ENCODE results near the gene BTBD9.
"Not testable (repeated sequence)": the region's sequence is repeated elsewhere in the genome, so short reads cannot be mapped to it uniquely, and the experiment has no call there.

Gene BTBD9

DNA sequence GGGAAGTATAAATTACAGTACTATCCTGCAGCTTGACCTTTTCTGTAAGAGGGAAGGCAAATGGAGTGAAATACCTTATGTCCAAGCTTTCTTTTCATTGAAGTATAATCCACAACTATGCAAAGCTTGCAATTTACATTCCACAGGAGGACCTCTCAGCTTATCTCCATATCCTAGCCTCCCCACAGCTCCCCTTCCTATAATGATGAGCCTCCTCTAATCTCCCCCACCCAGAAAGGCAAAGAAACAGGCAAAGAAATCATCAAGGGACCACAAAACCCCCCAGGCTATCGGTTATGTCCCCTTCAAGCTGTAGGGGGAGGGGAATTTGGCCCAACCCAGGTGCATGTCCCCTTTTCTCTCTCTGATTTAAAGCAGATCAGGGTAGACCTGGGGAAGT is 21.4 kb downstream of the BTBD9 start:
- H3K9ac ChIP-seq (ENCODE audit: low read length); H2AK5ac ChIP-seq (ENCODE audit: low read length); H3K79me1 ChIP-seq (ENCODE audit: low read length); H4K5ac ChIP-seq (ENCODE audit: low read length); H3K56ac ChIP-seq (ENCODE audit: low read length); H3K23ac ChIP-seq (ENCODE audit: low read length); H2BK5ac ChIP-seq (ENCODE audit: low read length); H3K79me2 ChIP-seq (ENCODE audit: control insufficient read depth, insufficient read depth, low read length); H2BK15ac ChIP-seq (replicated peaks; ENCODE audit: low read depth); H3K4me2 ChIP-seq (ENCODE audit: low read length); H3K27ac ChIP-seq (ENCODE audit: low read depth, low read length); H3K27me3 ChIP-seq (ENCODE audit: insufficient read depth, low read length, poor library complexity); H4K8ac ChIP-seq (ENCODE audit: low read depth, low read length); H3K18ac ChIP-seq (ENCODE audit: low read length); H3K4me1 ChIP-seq (ENCODE audit: control insufficient read depth, low read depth, low read length); H2BK120ac ChIP-seq (ENCODE audit: low read depth, low read length); H3K36me3 ChIP-seq (ENCODE audit: control insufficient read depth, insufficient read depth, low read length); H3K4me3 ChIP-seq (ENCODE audit: low read length); H3K4ac ChIP-seq (ENCODE audit: low read depth, low read length): not testable (repeated sequence)
- WGBS (ENCODE audit: extremely low coverage, insufficient coverage, low lambda C conversion rate): no CpG with 5 or more reads among the region's 1 CpG
- DNase-seq: peak; percentile 53

- no peak for DNase-seq
- no CpG with 5 or more reads among the region's 8 CpGs for WGBS (ENCODE audit: extremely low coverage, insufficient coverage, low lambda C conversion rate)
- no peak overlapping the region for H4K8ac ChIP-seq (ENCODE audit: low read depth, low read length)
Observed at GRCh38 chr6:38617856-38618255, 21.9 kb downstream of the BTBD9 start.

DNA sequence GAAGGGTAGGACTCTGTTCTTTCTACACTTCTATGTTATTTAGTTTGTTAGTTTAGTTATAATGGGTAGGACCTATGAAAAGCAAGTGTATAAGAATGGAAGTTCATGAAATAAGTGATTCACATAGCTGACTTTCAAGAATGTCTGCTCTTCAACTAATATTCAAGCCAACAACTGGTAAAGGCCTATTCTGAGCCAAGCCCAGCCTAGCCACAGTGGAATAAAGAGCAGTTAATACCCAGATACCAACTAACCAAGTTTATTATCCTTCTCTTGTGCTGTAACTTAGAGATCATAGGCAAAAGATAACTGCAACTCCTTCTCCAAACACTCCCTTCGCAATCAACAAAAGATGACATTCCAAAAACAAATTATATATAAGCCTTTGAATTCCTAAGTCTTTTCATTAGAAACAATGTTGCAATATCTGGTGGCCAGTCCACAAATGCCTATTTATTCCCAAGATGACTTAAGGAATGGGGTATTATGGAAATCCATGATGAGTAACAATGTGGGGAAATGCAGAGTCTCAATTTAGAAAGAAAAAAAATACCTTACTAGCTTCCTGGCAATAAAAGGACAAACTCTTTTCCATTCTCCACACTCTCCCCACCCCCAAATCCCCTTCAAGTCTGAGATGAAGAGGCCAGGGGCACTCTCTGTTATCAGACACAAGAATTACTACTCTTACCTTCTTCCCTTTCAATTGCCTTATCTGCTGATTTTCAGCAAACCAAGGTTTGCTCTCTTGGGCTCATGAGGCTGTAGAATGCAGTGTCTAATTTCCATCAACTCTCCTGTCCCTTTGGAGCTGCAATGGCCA is 27.4 kb downstream of the BTBD9 start:
- Histone ChIP-seq H3K79me2 (ENCODE audit: control insufficient read depth, insufficient read depth, low read length) (no peaks in the 10 kb centered on the region), H2BK5ac (ENCODE audit: low read length) (no peak overlapping the region), H4K8ac (ENCODE audit: low read depth, low read length) (no peak overlapping the region), H3K23ac (ENCODE audit: low read length) (no peak overlapping the region), H3K4me2 (ENCODE audit: low read length) (no peak overlapping the region), H3K27me3 (ENCODE audit: insufficient read depth, low read length, poor library complexity) (no peaks in the 10 kb centered on the region), H3K9ac (ENCODE audit: low read length) (no peak overlapping the region), H3K79me1 (ENCODE audit: low read length) (no peaks in the 10 kb centered on the region), H3K4me1 (ENCODE audit: control insufficient read depth, low read depth, low read length) (no peaks in the 10 kb centered on the region), H4K5ac (ENCODE audit: low read length) (no peak overlapping the region), H3K4ac (ENCODE audit: low read depth, low read length) (no peak overlapping the region), H3K18ac (ENCODE audit: low read length) (no peak overlapping the region), H3K36me3 (ENCODE audit: control insufficient read depth, insufficient read depth, low read length) (no peaks in the 10 kb centered on the region), H3K56ac (ENCODE audit: low read length) (no peak overlapping the region), H3K27ac (ENCODE audit: low read depth, low read length) (no peak overlapping the region), H3K4me3 (ENCODE audit: low read length) (no peak overlapping the region), H2AK5ac (ENCODE audit: low read length) (no peak overlapping the region), H2BK15ac (replicated peaks; ENCODE audit: low read depth) (no peak overlapping the region), H2BK120ac (ENCODE audit: low read depth, low read length) (no peak overlapping the region)
- DNase-seq: peak; percentile 20
- no CpG with 5 or more reads among the region's 1 CpG for WGBS (ENCODE audit: extremely low coverage, insufficient coverage, low lambda C conversion rate)

More at GRCh38 chr6:38617856-38618255, 21.9 kb downstream of the BTBD9 start:
- Histone ChIP-seq H2BK120ac (ENCODE audit: low read depth, low read length) (no peak overlapping the region), H4K5ac (ENCODE audit: low read length) (no peak overlapping the region), H3K18ac (ENCODE audit: low read length) (no peak overlapping the region), H3K27ac (ENCODE audit: low read depth, low read length) (no peak overlapping the region), H3K23ac (ENCODE audit: low read length) (no peak overlapping the region), H3K79me2 (ENCODE audit: control insufficient read depth, insufficient read depth, low read length) (no peaks in the 10 kb centered on the region), H3K79me1 (ENCODE audit: low read length) (no peaks in the 10 kb centered on the region), H3K9ac (ENCODE audit: low read length) (no peak overlapping the region), H3K36me3 (ENCODE audit: control insufficient read depth, insufficient read depth, low read length) (no peaks in the 10 kb centered on the region), H2BK15ac (replicated peaks; ENCODE audit: low read depth) (no peak overlapping the region), H3K4ac (ENCODE audit: low read depth, low read length) (no peak overlapping the region), H3K4me2 (ENCODE audit: low read length) (no peak overlapping the region), H3K4me1 (ENCODE audit: control insufficient read depth, low read depth, low read length) (no peaks in the 10 kb centered on the region), H3K56ac (ENCODE audit: low read length) (no peak overlapping the region), H3K4me3 (ENCODE audit: low read length) (no peak overlapping the region), H3K27me3 (ENCODE audit: insufficient read depth, low read length, poor library complexity) (no peaks in the 10 kb centered on the region), H2AK5ac (ENCODE audit: low read length) (no peak overlapping the region), H2BK5ac (ENCODE audit: low read length) (no peak overlapping the region)

- no peak for DNase-seq
- no peak overlapping the region for H4K5ac ChIP-seq (ENCODE audit: low read length)
- no peak overlapping the region for H2AK5ac ChIP-seq (ENCODE audit: low read length)
- H3K4me3 ChIP-seq (ENCODE audit: low read length): no peak overlapping the region
- no peak overlapping the region for H3K27ac ChIP-seq (ENCODE audit: low read depth, low read length)
- H3K79me1 ChIP-seq (ENCODE audit: low read length): no peaks in the 10 kb centered on the region
- no peak overlapping the region for H3K18ac ChIP-seq (ENCODE audit: low read length)
- no peaks in the 10 kb centered on the region for H3K4me1 ChIP-seq (ENCODE audit: control insufficient read depth, low read depth, low read length)
- no peaks in the 10 kb centered on the region for H3K36me3 ChIP-seq (ENCODE audit: control insufficient read depth, insufficient read depth, low read length)
- H4K8ac ChIP-seq (ENCODE audit: low read depth, low read length): no peak overlapping the region
- no peak overlapping the region for H3K4me2 ChIP-seq (ENCODE audit: low read length)
- H3K27me3 ChIP-seq (ENCODE audit: insufficient read depth, low read length, poor library complexity): no peaks in the 10 kb centered on the region
- no peak overlapping the region for H2BK15ac ChIP-seq (replicated peaks; ENCODE audit: low read depth)
- no peak overlapping the region for H2BK5ac ChIP-seq (ENCODE audit: low read length)
- no peak overlapping the region for H3K9ac ChIP-seq (ENCODE audit: low read length)
- H3K56ac ChIP-seq (ENCODE audit: low read length): no peak overlapping the region
- no peak overlapping the region for H2BK120ac ChIP-seq (ENCODE audit: low read depth, low read length)
- WGBS (ENCODE audit: extremely low coverage, insufficient coverage, low lambda C conversion rate): no CpG with 5 or more reads among the region's 6 CpGs
- no peak overlapping the region for H3K23ac ChIP-seq (ENCODE audit: low read length)
- no peaks in the 10 kb centered on the region for H3K79me2 ChIP-seq (ENCODE audit: control insufficient read depth, insufficient read depth, low read length)
- H3K4ac ChIP-seq (ENCODE audit: low read depth, low read length): no peak overlapping the region
Observed at GRCh38 chr6:38610050-38610625, 29.6 kb downstream of the BTBD9 start.

- Histone ChIP-seq H2BK5ac (ENCODE audit: low read length) (no peak overlapping the region), H2BK15ac (replicated peaks; ENCODE audit: low read depth) (no peak overlapping the region), H3K56ac (ENCODE audit: low read length) (no peak overlapping the region), H2AK5ac (ENCODE audit: low read length) (no peak overlapping the region), H4K8ac (ENCODE audit: low read depth, low read length) (no peak overlapping the region), H3K27me3 (ENCODE audit: insufficient read depth, low read length, poor library complexity) (no peaks in the 10 kb centered on the region), H2BK120ac (ENCODE audit: low read depth, low read length) (no peak overlapping the region), H3K9ac (ENCODE audit: low read length) (no peak overlapping the region), H3K79me1 (ENCODE audit: low read length) (no peaks in the 10 kb centered on the region), H3K18ac (ENCODE audit: low read length) (no peak overlapping the region), H3K4me1 (ENCODE audit: control insufficient read depth, low read depth, low read length) (no peaks in the 10 kb centered on the region), H3K4ac (ENCODE audit: low read depth, low read length) (no peak overlapping the region), H3K4me3 (ENCODE audit: low read length) (no peak overlapping the region), H3K79me2 (ENCODE audit: control insufficient read depth, insufficient read depth, low read length) (no peaks in the 10 kb centered on the region), H3K4me2 (ENCODE audit: low read length) (no peak overlapping the region), H4K5ac (ENCODE audit: low read length) (no peak overlapping the region), H3K23ac (ENCODE audit: low read length) (no peak overlapping the region), H3K36me3 (ENCODE audit: control insufficient read depth, insufficient read depth, low read length) (no peaks in the 10 kb centered on the region), H3K27ac (ENCODE audit: low read depth, low read length) (no peak overlapping the region)
- no peak for DNase-seq
- WGBS (ENCODE audit: extremely low coverage, insufficient coverage, low lambda C conversion rate): no CpG with 5 or more reads among the region's 2 CpGs
Observed at GRCh38 chr6:38604700-38605099, 35.0 kb downstream of the BTBD9 start.
